DND-41 (cell line): Measurements from ENCODE around the gene UPB1.

ENCODE experiments used
- CTCF ChIP-seq: IDR thresholded peaks from 2 replicates; pipeline ENCODE4 v1.5.1; 2012; ENCODE audit warnings: borderline replicate concordance, low read length, moderate library complexity, mild to moderate bottlenecking; ENCODE audit not compliant: poor library complexity, severe bottlenecking; ENCODE audit errors: extremely low read depth
- EZH2 ChIP-seq: IDR thresholded peaks from 3 replicates; pipeline ENCODE4 v1.6.1; 2012; ENCODE audit warnings: borderline replicate concordance, low read depth, mild to moderate bottlenecking, moderate library complexity, low read length, inconsistent platforms; ENCODE audit not compliant: severe bottlenecking

- TF ChIP-seq CTCF (no peak), EZH2 (no peak)
These were observed 28.7 kb downstream of the UPB1 start for GRCh38 chr22:24523873-24524272.
